CD4-positive, alpha-beta T cell treated with Interferon gamma for 1 hour (primary cell): ENCODE results near the gene PRDM1.

Source experiments
- DNase-seq: peaks from one replicate; pipeline ENCODE4 v3.0.0-alpha.2; 2020

PRDM1 gene

GRCh38 chr6:106098383-106099234, 12.5 kb downstream of the PRDM1 start:
- peak; percentile 71 for DNase-seq

GRCh38 chr6:106099235-106099537, 13.1 kb downstream of the PRDM1 start:
- DNase-seq = no peak

GRCh38 chr6:106100755-106101154, 14.6 kb downstream of the PRDM1 start:
- no peak for DNase-seq

DNA sequence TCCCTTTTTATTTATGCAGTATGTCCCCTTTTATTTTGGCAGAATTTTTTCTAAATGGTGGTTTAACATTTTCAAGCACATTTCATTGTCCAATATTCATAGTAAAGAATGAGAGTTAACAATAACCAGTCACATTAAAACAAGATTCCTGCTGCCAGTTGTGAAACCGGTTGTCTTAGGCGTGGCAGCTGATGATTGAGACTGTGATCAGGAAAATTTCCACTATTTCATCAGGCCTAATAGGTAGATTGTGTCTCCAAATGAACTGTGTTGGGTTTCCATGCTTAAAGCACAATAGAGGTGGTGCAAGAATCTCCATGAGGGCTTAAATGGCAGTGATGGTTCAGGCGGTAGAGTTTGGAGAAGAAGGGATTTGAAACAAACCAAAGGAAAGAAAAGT, 15.3 kb downstream of the PRDM1 start:
- no peak for DNase-seq

DNA sequence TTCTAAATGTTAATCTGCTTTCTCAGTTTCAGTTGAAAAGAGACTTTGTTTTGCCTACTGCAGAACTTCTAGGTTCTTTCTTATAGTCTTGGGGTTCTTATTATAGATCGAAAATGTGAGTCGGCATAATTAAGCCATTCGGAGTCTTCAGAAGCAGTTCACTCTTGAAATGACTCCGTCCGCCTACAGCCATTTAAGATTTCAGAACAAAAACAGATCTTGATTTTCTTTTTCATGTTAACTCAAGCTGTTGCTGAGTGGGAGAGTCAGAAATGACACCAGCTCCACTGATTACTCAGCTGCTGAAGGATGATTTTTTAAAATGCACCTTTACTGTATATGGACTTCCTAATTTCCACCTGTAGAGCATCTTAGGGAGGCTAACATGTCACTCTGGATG, 15.9 kb downstream of the PRDM1 start:
- DNase-seq = no peak

DNA sequence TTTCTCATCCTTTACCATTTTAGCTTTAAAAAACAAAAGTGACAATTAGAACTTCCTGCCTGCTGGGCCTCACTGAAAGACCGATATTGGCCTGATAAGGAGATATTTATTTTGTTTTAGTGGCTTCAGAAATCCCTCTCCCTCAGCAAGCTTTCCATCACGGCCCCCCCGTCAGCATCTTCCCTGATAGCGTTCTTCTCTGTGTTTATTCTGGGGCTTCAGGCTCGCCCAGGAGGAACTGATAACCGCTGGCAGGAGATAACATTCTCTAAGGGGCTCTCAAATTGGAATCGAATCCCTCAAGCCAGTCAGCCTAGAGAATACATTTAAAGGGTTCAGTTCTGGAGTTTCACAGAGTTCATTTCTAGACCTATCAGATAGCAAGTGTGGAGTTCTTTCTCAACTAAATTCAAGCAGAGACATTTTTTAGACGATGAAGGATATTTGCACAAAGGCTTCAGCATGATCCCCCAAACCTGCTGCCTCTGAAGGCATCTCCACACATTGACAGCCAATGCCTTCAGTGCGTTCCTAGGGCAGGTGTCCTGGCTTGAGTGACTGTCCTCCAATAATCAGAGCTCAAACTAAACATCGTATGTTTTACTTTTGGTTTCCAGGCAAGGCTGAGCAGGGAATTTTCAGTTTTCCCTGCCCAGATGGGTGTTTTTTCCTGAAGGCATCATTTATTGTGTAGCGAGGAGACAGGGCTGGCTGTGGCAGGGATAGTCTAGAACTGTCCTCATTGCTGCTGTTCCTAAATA, 17.0 kb downstream of the PRDM1 start:
- DNase-seq = no peak

DNA sequence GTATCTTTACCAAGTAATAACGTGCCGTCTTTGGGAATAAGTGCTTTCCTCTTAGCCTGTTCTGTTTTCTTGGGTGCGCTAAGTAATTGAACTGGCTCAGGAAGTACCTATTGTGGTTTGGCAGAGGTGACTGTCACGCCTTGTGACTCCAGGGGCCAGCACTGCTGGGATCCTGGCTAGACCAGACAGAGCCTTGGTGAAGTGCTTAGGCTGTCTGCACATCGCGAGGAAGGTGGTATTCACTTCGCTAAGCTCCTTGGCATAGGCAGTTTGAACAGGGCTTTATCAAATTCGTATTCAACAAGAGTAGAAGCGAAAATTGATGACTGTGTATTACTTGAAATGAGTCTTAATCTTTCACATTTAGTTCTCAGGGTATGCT, 17.6 kb downstream of the PRDM1 start:
- DNase-seq = peak; percentile 45

DNA sequence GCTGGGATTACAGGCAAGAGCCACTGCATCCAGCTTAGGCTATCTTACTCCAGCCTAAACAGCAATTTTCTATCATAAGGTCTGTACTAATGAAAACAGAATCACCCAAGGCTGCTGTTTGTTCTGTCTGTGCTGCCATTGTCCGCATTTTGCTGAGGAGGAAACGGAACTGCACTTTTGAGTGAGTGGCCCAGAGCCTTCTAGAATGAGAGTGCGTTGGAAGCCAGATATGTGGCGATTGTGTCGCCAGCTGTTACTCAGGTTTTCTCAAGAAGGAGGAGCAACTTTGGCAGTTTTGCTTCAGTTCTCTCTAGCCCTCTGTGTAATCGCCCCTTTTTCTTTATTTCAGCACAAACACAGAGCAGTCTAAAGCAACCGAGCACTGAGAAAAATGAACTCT, 18.3 kb downstream of the PRDM1 start:
- no peak for DNase-seq

DNA sequence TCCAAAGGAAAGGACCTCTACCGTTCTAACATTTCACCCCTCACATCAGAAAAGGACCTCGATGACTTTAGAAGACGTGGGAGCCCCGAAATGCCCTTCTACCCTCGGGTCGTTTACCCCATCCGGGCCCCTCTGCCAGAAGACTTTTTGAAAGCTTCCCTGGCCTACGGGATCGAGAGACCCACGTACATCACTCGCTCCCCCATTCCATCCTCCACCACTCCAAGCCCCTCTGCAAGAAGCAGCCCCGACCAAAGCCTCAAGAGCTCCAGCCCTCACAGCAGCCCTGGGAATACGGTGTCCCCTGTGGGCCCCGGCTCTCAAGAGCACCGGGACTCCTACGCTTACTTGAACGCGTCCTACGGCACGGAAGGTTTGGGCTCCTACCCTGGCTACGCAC, 18.8 kb downstream of the PRDM1 start:
- no peak for DNase-seq

DNA sequence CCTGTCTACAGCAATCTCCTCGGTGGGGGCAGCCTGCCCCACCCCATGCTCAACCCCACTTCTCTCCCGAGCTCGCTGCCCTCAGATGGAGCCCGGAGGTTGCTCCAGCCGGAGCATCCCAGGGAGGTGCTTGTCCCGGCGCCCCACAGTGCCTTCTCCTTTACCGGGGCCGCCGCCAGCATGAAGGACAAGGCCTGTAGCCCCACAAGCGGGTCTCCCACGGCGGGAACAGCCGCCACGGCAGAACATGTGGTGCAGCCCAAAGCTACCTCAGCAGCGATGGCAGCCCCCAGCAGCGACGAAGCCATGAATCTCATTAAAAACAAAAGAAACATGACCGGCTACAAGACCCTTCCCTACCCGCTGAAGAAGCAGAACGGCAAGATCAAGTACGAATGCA, 19.4 kb downstream of the PRDM1 start:
- DNase-seq = no peak

DNA sequence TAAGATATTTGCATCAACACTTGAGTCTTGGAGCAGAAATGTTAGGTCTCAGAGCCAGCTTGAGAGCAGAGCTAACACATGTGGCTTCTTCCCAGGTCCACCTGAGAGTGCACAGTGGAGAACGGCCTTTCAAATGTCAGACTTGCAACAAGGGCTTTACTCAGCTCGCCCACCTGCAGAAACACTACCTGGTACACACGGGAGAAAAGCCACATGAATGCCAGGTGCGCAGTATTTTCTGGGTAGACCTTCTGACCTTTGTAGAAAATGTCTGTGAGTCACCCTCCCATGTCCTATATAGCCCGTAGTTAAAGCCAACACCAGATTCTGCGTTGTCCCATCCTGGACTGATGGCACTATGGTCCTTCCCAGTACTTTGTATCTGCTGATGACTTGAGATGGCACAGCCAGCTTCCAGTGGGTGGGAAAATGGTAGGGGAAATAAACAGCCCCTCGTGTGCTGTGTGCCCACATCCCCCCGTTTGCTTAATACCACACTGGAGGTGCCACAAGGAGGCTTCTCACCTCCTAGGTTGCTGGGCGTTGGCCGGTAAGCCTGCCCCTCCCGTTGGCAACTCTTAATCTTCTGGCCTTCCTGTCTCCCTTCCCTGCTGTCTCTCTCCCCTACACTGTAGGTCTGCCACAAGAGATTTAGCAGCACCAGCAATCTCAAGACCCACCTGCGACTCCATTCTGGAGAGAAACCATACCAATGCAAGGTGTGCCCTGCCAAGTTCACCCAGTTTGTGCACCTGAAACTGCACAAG, 20.3 kb downstream of the PRDM1 start:
- no peak for DNase-seq

GRCh38 chr6:106107043-106107613, 21.0 kb downstream of the PRDM1 start:
- no peak for DNase-seq

GRCh38 chr6:106108129-106108528, 22.0 kb downstream of the PRDM1 start:
- no peak for DNase-seq

GRCh38 chr6:106109029-106109428, 22.9 kb downstream of the PRDM1 start:
- DNase-seq = no peak

- no peak for DNase-seq
These were observed 24.2 kb downstream of the PRDM1 start for GRCh38 chr6:106110164-106110826.

DNA sequence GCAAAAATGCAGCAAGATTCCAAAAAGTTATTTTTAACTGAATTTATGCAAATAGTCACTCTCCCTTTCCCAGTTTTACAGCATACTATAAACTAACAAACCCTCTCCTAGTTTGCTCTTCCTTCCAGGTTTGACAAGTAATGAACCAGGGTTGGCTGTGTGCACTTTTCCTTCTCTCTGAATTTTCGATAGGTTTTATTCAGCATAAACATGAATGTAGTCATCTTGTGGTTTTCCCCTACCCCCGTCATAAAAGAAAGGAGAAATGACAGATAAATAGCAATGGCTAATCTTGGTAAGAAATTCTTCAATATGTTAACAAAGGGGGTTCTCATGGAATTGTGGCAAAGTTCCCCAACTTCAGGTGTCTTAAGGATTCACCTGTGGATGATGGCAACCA, 26.3 kb downstream of the PRDM1 start:
- DNase-seq = no peak

DNA sequence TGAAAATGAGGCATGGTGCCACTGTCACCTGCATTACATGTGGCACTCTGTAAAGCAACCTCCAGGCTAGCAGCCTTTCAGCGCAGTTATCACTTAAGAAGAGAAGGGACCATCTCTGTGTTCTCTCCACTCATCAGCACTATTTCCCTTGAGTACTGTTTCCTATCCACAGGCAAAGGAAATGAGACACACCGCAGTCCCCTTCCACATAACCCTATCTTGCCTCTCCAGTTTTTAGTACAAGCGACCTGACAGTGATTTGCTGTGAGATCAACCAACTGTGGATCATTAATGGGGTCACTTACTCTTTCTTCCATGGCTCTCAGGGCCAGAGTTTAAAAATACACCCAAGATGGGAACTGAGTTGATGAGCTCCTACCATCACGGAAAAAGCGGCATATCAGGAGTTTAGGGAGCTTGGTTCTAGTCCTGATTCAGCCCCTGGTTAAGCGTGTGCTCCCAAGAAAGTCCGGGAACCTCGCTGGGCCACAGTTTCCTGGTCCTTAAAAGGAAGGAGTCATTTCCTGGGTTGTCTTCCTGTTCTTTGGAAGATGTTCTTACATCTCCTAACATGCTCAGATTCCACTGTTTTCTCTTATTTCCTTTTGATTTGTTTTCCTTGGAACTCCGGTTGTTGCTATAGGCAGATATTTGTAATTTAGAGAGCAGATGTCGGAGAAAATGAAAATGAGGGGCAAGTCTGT, 27.3 kb downstream of the PRDM1 start:
- DNase-seq = no peak

DNA sequence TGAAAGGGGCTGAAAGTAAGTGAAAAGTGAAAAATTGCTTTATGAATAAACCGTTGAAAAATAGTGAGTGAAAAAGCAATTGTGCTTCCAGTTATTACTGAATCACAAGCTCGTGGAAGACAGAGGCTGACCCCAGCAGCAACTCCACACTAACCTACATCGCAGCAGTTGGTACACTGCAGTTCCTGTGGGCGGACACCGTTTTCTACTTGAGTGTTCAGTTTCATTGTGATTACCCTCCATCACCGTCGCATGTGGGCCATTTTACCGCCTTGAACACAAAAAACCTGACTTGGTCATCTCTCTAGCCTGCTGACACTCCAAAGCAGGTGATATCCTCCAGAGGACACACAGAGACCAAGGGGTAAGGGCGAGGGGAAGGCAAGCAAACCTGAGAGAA, 28.4 kb downstream of the PRDM1 start:
- peak; percentile 25 for DNase-seq

- DNase-seq = no peak
These were observed 29.1 kb downstream of the PRDM1 start for GRCh38 chr6:106115286-106115685.

DNA sequence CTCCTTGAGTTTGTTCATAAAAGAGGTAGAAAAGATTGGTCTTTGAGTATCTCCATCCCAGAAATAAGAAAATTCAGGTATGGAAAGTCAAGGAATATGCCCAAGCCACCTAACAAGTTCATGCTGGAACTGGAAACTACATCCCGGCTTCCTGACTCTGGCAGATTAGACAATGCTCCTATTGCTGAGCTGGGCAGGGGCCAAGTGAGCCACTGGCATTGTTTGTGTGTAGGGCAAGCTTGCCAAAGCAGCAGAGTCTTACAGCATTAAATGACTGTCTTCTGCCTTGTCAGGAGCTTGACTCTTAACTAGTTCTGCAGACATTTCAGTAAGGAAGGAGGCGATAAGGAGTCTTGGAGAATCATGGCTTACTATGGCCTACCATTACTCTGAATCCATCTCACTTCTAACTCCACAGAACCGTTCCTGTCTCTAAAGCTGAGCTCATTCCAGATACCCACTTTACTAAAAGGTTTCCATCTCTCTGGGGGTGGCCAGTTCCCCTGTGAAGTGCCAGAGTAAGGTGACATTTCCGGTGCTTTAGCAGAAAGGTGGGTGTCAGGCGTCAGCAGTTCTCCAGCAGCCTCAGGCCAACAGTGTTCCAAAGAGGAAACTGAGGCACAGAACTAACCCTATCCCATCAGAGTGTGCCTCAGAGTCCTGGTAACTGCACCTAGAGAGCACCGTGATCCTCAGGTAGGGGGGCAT, 30.1 kb downstream of the PRDM1 start:
- no peak for DNase-seq

GRCh38 chr6:106117579-106117978, 31.4 kb downstream of the PRDM1 start:
- peak; percentile 75 for DNase-seq
